Left ventricle myocardium inferior (tissue), 1 donor: ENCODE results near the gene ART5. TPM values are rescaled to one million over a fixed set of nuclear protein-coding genes. Genes with fewer than 3 reads are reported as not detected.

Source experiments
- DNase-seq: peaks from one replicate; pipeline ENCODE4 v3.0.0-alpha.2; 2020
- H3K27ac ChIP-seq: fragments of 200-600 bp; replicated peaks from 2 replicates; pipeline ENCODE4 v1.8.0; 2021
- H3K27me3 ChIP-seq: fragments of 200-600 bp; 2 replicates; pipeline ENCODE4 v1.8.0; 2021; ENCODE audit warnings: low read depth
- H3K36me3 ChIP-seq: fragments of 200-600 bp; 2 replicates; pipeline ENCODE4 v1.8.0; 2021
- H3K4me1 ChIP-seq: fragments of 200-600 bp; 2 replicates; pipeline ENCODE4 v1.8.0; 2021
- H3K4me3 ChIP-seq: fragments of 200-600 bp; 2 replicates; pipeline ENCODE4 v1.8.0; 2021; ENCODE audit warnings: mild to moderate bottlenecking, moderate library complexity
- H3K9me3 ChIP-seq: fragments of 200-600 bp; replicated peaks from 2 replicates; pipeline ENCODE4 v1.8.0; 2021
- CTCF ChIP-seq: fragments of 200-600 bp; IDR thresholded peaks from 2 replicates; pipeline ENCODE4 v1.8.0; 2021; ENCODE audit warnings: antibody characterized with exemption, mild to moderate bottlenecking, borderline replicate concordance
- intact Hi-C: fragments of 100-400 bp; cut with micrococcal nuclease; formaldehyde crosslinking; loops from one replicate; pipeline ENCODE4 v1.11.0; 2022
- total RNA-seq: library from RNA; stranded (reverse); fragmentation: NEBNext Ultra II Directional; extraction: Animal tissue kit (Norgen Biotek cat#: 25700); gene quantifications from one replicate; pipeline ENCODE4 v1.2.1, GENCODE V29; 2021
- donor health status: DM: no; HTN: yes; CAD: no; lungs with severe emphysema.

Gene ART5
- total RNA-seq, 1 donor from 2014 or later, result 1.4 TPM

- Histone ChIP-seq H3K4me3 (no peak overlapping the region), H3K9me3 (peaks cover 8% of the 10 kb centered on the region), H3K27me3 (no peaks in the 10 kb centered on the region), H3K27ac (no peak overlapping the region), H3K36me3 (no peaks in the 10 kb centered on the region), H3K4me1 (peaks cover 12% of the 10 kb centered on the region)
- TF ChIP-seq CTCF, result no peak
- intact Hi-C loops, result no loop called here
- no peak for DNase-seq
Observed at GRCh38 chr11:3615998-3616397, 25.8 kb downstream of the ART5 start.

- Histone ChIP-seq H3K36me3 (no peaks in the 10 kb centered on the region), H3K4me3 (no peak overlapping the region), H3K27ac (peak overlapping the region; percentile 33), H3K27me3 (no peaks in the 10 kb centered on the region), H3K9me3 (peaks cover 8% of the 10 kb centered on the region), H3K4me1 (peaks cover 12% of the 10 kb centered on the region)
- no peak for DNase-seq
- no peak for TF ChIP-seq CTCF
- intact Hi-C loops, result no loop called here
Observed at GRCh38 chr11:3614742-3615171, 27.0 kb downstream of the ART5 start.

DNA sequence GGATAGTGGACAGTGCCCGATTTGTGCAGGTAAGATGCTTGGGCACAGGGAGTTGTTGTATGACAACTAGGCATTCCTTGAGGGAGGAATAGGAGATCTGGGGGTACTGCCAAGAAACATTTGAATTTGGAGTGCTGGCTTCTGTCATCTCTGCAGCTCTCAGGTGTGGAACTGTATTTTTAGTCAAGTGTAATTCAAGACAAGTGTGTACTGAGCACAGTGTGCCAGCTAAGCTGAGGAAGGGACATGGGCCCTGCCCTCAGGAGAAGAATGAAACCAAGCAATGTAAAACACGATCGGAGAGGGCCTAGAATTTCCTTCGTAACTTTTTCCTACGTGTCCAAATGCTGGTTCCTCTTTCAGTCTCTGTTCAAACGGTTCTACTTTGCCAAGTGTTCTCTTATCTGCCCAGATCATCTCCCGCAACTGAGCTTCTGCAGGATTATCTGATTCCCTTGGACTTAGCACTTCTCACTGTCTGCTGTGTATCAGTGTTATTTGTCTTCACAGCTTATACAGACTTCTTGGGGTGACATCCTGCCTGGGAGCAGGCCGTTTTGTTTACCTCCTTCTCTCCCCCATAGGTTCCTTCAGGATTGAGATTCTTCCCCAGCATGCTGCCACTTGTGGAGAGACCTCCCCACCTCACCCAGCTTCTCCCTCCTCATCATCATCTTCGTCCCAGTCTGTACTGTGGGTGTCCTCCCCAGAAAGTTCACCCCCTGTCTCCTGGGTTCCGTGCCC, 27.6 kb downstream of the ART5 start:
- Histone ChIP-seq H3K27ac (peak overlapping the region; percentile 33), H3K9me3 (peaks cover 8% of the 10 kb centered on the region), H3K4me3 (no peak overlapping the region), H3K27me3 (no peaks in the 10 kb centered on the region), H3K36me3 (no peaks in the 10 kb centered on the region), H3K4me1 (peaks cover 12% of the 10 kb centered on the region)
- TF ChIP-seq CTCF, result no peak
- intact Hi-C loops, result no loop called here
- DNase-seq, result no peak

- intact Hi-C loops, result no loop called here
- H3K27me3 ChIP-seq, result no peaks in the 10 kb centered on the region
- H3K4me1 ChIP-seq, result peaks cover 12% of the 10 kb centered on the region
Observed at GRCh38 chr11:3611976-3612678, 29.7 kb downstream of the ART5 start.

GRCh38 chr11:3610846-3611245, 30.9 kb downstream of the ART5 start:
- intact Hi-C loops, result no loop called here
- no peaks in the 10 kb centered on the region for H3K36me3 ChIP-seq
- H3K27me3 ChIP-seq, result no peaks in the 10 kb centered on the region
- no peak for DNase-seq
- no peak overlapping the region for H3K4me3 ChIP-seq
- TF ChIP-seq CTCF, result no peak
- peaks cover 8% of the 10 kb centered on the region for H3K9me3 ChIP-seq
- peaks cover 12% of the 10 kb centered on the region for H3K4me1 ChIP-seq
- H3K27ac ChIP-seq, result no peak overlapping the region

More at GRCh38 chr11:3611976-3612678, 29.7 kb downstream of the ART5 start:
- Histone ChIP-seq H3K4me3 (no peak overlapping the region), H3K36me3 (no peaks in the 10 kb centered on the region), H3K27ac (no peak overlapping the region), H3K9me3 (peaks cover 8% of the 10 kb centered on the region)
- no peak for DNase-seq
- TF ChIP-seq CTCF, result no peak
